IMR-90 (cell line): ENCODE results near the gene SLAMF9. TPM values are rescaled to one million over a fixed set of nuclear protein-coding genes. Genes with fewer than 3 reads are reported as not detected.

ENCODE experiments used
- ATAC-seq: fragments of 200-7000 bp; cut with Tn5 transposase; 2 replicates; pipeline ENCODE4 v1.9.1; 2020; ENCODE audit warnings: low read depth, mild to moderate bottlenecking, moderate library complexity
- BruUV-seq: library from RNA; stranded (reverse); fragments of 400-500 nt; replicated peaks from 2 replicates; lab custom pipeline; 2021; lab: Mats Ljungman, UMichigan
- CTCF ChIA-PET: fragments of 300-600 bp; formaldehyde crosslinking; extraction: SDS; loops from one replicate; lab custom pipeline; 2021; ENCODE audit warnings: antibody characterized with exemption; lab: Yijun Ruan, JAX
- POLR2A ChIA-PET: fragments of 300-600 bp; sonication (Branson Sonifier 250); formaldehyde crosslinking; loops from one replicate; lab custom pipeline; 2022; ENCODE audit warnings: antibody characterized with exemption; ENCODE audit not compliant: unreplicated experiment; lab: Charles Lee
- DNase-seq: peaks from one replicate; pipeline ENCODE4 v3.0.0; 2013
- H2AFZ ChIP-seq: replicated peaks from 2 replicates; pipeline ENCODE3; 2013; ENCODE audit warnings: low read length, mild to moderate bottlenecking; ENCODE audit not compliant: poor library complexity
- H2AK5ac ChIP-seq: 2 replicates; pipeline ENCODE4 v1.6.1; 2013; ENCODE audit warnings: low read depth, low read length, inconsistent platforms
- H2AK9ac ChIP-seq: replicated peaks from 2 replicates; pipeline ENCODE3; 2013; ENCODE audit warnings: mild to moderate bottlenecking, low read depth, low read length, moderate library complexity; ENCODE audit not compliant: poor library complexity
- H2BK120ac ChIP-seq: 2 replicates; pipeline ENCODE4 v1.6.1; 2013; ENCODE audit warnings: low read depth, low read length, inconsistent platforms
- H2BK15ac ChIP-seq: 3 replicates; pipeline ENCODE4 v1.6.1; 2013; ENCODE audit warnings: low read depth, low read length, inconsistent platforms
- H2BK20ac ChIP-seq: 2 replicates; pipeline ENCODE4 v1.6.1; 2013; ENCODE audit warnings: low read depth, mild to moderate bottlenecking, inconsistent platforms, low read length, moderate library complexity
- H2BK5ac ChIP-seq: 2 replicates; pipeline ENCODE4 v1.6.1; 2013; ENCODE audit warnings: mild to moderate bottlenecking, low read depth, low read length, inconsistent platforms; ENCODE audit not compliant: poor library complexity, severe bottlenecking
- H3K14ac ChIP-seq: replicated peaks from 2 replicates; pipeline ENCODE4 v1.6.1; 2013; ENCODE audit warnings: low read depth, low read length, inconsistent platforms
- H3K18ac ChIP-seq: 2 replicates; pipeline ENCODE4 v1.6.1; 2013; ENCODE audit warnings: low read depth, low read length, control low read depth
- H3K23ac ChIP-seq: 2 replicates; pipeline ENCODE4 v1.6.1; 2013; ENCODE audit warnings: low read depth, low read length, inconsistent platforms
- H3K27ac ChIP-seq: 2 replicates; pipeline ENCODE4 v1.5.1; 2013; ENCODE audit warnings: mild to moderate bottlenecking, control low read depth, low read length; ENCODE audit not compliant: insufficient read depth
- H3K27me3 ChIP-seq: 2 replicates; pipeline ENCODE4 v1.6.1; 2013; ENCODE audit warnings: low read length; ENCODE audit not compliant: control insufficient read depth, insufficient read depth
- H3K36me3 ChIP-seq: 2 replicates; pipeline ENCODE4 v1.6.1; 2013; ENCODE audit warnings: low read length, mixed read lengths; ENCODE audit not compliant: control insufficient read depth, insufficient read depth
- H3K4ac ChIP-seq: 2 replicates; pipeline ENCODE4 v1.6.1; 2013; ENCODE audit warnings: low read depth, low read length, inconsistent platforms
- H3K4me1 ChIP-seq: 2 replicates; pipeline ENCODE4 v1.6.1; 2013; ENCODE audit warnings: low read length, mixed read lengths; ENCODE audit not compliant: control insufficient read depth, insufficient read depth
- H3K4me2 ChIP-seq: 2 replicates; pipeline ENCODE4 v1.6.1; 2013; ENCODE audit warnings: low read depth, mild to moderate bottlenecking, control low read depth, low read length, moderate library complexity
- H3K4me3 ChIP-seq: 2 replicates; pipeline ENCODE4 v1.5.1; 2013; ENCODE audit warnings: low read depth, mild to moderate bottlenecking, control low read depth, low read length, moderate library complexity; ENCODE audit not compliant: insufficient read depth
- H3K56ac ChIP-seq: 2 replicates; pipeline ENCODE4 v1.6.1; 2013; ENCODE audit warnings: low read length, inconsistent platforms; ENCODE audit not compliant: insufficient read depth; ENCODE audit errors: extremely low read depth
- H3K79me1 ChIP-seq, 2 experiments: 2 replicates each; pipeline ENCODE4 v1.6.1; 2013; ENCODE audit warnings: low read length in 2 of 2, inconsistent platforms in 1 of 2, low read depth in 1 of 2
- H3K9ac ChIP-seq: 2 replicates; pipeline ENCODE4 v1.6.1; 2013; ENCODE audit warnings: low read depth, low read length, control low read depth
- H3K9me1 ChIP-seq: 2 replicates; pipeline ENCODE4 v1.6.1; 2013; ENCODE audit warnings: low read length, inconsistent platforms; ENCODE audit not compliant: insufficient read depth
- H3K9me3 ChIP-seq: 2 replicates; pipeline ENCODE4 v1.6.1; 2013; ENCODE audit warnings: low read length; ENCODE audit not compliant: control insufficient read depth, insufficient read depth
- H4K20me1 ChIP-seq: 2 replicates; pipeline ENCODE4 v1.6.1; 2013; ENCODE audit warnings: low read length, inconsistent platforms; ENCODE audit not compliant: insufficient read depth
- H4K5ac ChIP-seq: 2 replicates; pipeline ENCODE4 v1.6.1; 2013; ENCODE audit warnings: mild to moderate bottlenecking, low read depth, low read length, control low read depth
- H4K8ac ChIP-seq, 2 experiments: 2 replicates each; pipeline ENCODE4 v1.6.1; 2013; ENCODE audit warnings: low read depth in 2 of 2, low read length in 2 of 2, control low read depth in 1 of 2, inconsistent platforms in 1 of 2
- H4K91ac ChIP-seq: 2 replicates; pipeline ENCODE4 v1.6.1; 2013; ENCODE audit warnings: low read depth, low read length, inconsistent platforms; ENCODE audit not compliant: insufficient read depth
- MAFK ChIP-seq: IDR thresholded peaks from 2 replicates; pipeline ENCODE4 v1.6.1; 2012; ENCODE audit warnings: low read depth, low read length, improper control_type of control experiment
- MAZ ChIP-seq: IDR thresholded peaks from 2 replicates; pipeline ENCODE4 v1.6.1; 2012; ENCODE audit warnings: low read depth, mild to moderate bottlenecking, low read length, improper control_type of control experiment, moderate library complexity, borderline replicate concordance
- MXI1 ChIP-seq: IDR thresholded peaks from 2 replicates; pipeline ENCODE4 v1.6.1; 2012; ENCODE audit warnings: low read depth, mild to moderate bottlenecking, low read length, moderate library complexity, borderline replicate concordance
- RAD21 ChIP-seq: IDR thresholded peaks from 2 replicates; pipeline ENCODE4 v1.6.1; 2012; ENCODE audit warnings: low read length, improper control_type of control experiment
- SMC3 ChIP-seq: fragments of 150-350 bp; IDR thresholded peaks from 2 replicates; pipeline ENCODE4 v1.6.1; 2016; ENCODE audit warnings: low read depth, mild to moderate bottlenecking, antibody characterized with exemption, low read length, moderate library complexity
- WGBS, 2 experiments: methylation state at CpG; one replicate each; pipeline versions ENCODE4 v1.1.5 to v1.1.7; 2013; ENCODE audit warnings: missing lambda C conversion rate in 2 of 2; ENCODE audit not compliant: insufficient read length in 1 of 2; ENCODE audit errors: extremely low coverage in 2 of 2; 5-methylcytosine and 5-hydroxymethylcytosine counted together
- dilution Hi-C: fragments of 300-500 bp; cut with HindIII; formaldehyde crosslinking; loops from one replicate; pipeline ENCODE4 v1.14.3; 2018; ENCODE audit warnings: low sequenced_read_pairs; ENCODE audit not compliant: unreplicated experiment
- in situ Hi-C: fragments of 300-500 bp; cut with MboI; formaldehyde crosslinking; loops from 3 replicates; pipeline ENCODE4 v1.14.3; 2019; ENCODE audit warnings: low sequenced_read_pairs, inconsistent platforms, mixed read lengths
- intact Hi-C: fragments of 100-400 bp; cut with micrococcal nuclease; formaldehyde crosslinking; loops from 2 replicates; pipeline ENCODE4 v1.10.0; 2022
- polyA plus RNA-seq, 3 experiments: library from polyadenylated mRNA; depleted of rRNA; stranded (reverse); fragments of >200 nt; gene quantifications; 2 replicates each; pipeline ENCODE4 v1.2.3, GENCODE V29; 2012; ENCODE audit warnings: low replicate concordance in 1 of 3
- total RNA-seq: library from RNA; depleted of rRNA; stranded (reverse); fragments of >200 nt; gene quantifications from 2 replicates; pipeline ENCODE4 v1.2.3, GENCODE V29; 2012
- TF ChIP-seq, protein P1 (sequence below): conservative IDR thresholded peaks from 2 replicates; pipeline ENCODE4 v1.5.1; 2012; ENCODE audit warnings: mild to moderate bottlenecking, low read depth, low read length, improper control_type of control experiment
- TF ChIP-seq, protein P2 (sequence below): fragments of 150-350 bp; IDR thresholded peaks from 2 replicates; pipeline ENCODE4 v1.6.1; 2017; ENCODE audit warnings: mild to moderate bottlenecking, antibody characterized with exemption, low read length, low read depth

The SLAMF9 gene
- total and polyA plus RNA-seq, 2 of the 4 experiments (the other 2 are of a cell fraction): 0.18 to 0.67 TPM

DNA sequence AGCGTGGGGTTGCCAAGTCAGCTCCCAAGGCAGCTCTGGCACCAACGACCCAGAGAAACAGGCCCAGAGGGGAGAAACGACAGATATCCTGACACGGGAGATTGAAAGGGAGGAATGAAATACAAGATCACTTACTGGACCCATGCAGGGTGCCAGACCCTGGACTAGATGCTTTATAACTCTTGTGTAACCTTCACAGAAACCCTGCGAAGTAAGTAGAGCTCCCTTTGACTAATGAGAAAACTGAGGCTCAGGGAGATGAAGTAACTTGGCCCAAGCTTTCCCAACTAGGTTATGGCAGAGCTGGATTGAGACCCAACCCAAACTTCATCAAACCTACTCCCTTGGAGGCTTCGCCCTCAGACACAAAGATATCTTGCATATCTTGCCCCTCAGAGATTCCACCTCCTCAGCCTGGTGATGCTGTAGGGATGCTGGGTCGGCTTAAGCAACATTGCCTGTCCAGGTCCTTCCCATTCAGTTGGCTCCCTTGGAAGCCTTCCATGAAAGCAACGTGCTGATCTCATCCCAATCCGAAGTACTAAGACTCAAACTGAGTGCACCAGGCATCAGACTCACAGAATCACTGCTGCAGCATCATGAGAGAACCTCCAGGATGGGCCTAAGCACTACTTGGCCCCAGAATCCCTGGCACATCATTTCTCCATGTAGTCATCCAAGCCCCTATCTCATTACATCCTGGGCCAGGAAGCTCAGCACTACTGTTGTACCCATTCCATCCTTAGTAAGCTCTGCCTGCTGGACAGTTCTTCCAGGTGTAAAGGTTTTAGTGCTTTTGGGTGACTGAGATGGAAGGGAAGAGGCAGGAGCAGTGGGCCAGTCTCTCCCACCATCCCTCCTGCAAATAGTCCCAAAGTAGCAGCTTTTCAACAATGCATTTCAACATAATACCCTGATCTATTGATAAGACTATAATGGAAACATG is 7.5 kb downstream of the SLAMF9 start (continued):
- no peak for TF ChIP-seq RAD21

DNA sequence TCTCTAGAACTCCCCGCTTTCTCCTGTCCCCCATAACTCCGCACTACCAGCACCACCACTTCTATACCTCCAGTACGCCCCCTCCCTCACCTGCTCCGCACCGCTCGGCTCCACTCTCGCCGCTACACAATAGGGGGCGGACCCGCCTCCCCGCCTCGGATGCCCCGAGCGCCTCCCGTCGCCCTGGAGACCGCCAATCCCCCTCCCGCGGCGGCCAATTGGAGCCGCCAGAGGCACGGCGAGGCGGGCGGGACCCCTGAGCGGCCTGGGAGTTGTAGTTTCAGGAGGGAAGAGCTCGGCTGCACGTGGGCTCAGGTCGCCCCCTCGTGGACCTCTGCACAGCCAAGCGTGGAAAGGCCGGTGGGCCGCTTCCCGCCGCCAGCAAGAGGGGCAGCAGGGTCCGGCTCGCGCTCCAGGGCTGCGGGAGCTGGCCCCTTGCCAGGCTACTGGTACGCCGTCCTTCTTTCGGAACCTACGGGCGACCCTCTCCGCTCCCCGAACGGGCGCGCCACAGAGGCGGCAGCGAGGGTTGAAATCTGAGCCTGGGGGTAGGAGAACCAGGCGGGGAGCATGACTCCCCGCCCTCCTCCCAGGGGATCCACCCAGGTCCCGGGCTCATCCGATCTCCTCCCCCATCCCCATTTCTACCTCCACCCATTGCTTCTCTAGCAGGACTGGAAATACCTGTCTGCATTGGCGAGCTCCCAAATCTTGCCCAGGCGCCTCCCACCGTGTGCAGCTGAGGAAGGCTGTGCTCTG is 8.4 kb downstream of the SLAMF9 start, which contains the start of gene IGSF9:
IGSF9 (minus strand) TSS at position 131 of the 759 bp plus-strand sequence. CDS start 2,159 bp downstream, outside the sequence.
- Histone ChIP-seq H3K27me3 (peaks cover 61% of the 10 kb centered on the region), H2BK15ac (no peak within 1 kb of the TSS), H3K56ac (no peak within 1 kb of the TSS), H3K9me1 (no peaks in the 10 kb centered on the region), H4K20me1 (no peaks in the 10 kb centered on the region), H2AK9ac (peak within 1 kb of the TSS; percentile 42), H2BK20ac (no peak within 1 kb of the TSS), H3K4me2 (peak within 1 kb of the TSS; percentile 70), H3K27ac (no peak within 1 kb of the TSS), H3K79me1 (no peaks in the 10 kb centered on the region), H3K4me1 (no peaks in the 10 kb centered on the region; the same call in 1 of the 2 replicates), H3K14ac (no peak within 1 kb of the TSS), H4K91ac (no peak within 1 kb of the TSS), H3K4ac (no peak within 1 kb of the TSS), H4K5ac (no peak within 1 kb of the TSS), H3K36me3 (no peaks in the 10 kb centered on the region), H3K4me3 (peak within 1 kb of the TSS; percentile 34), H2BK5ac (no peak within 1 kb of the TSS), H3K18ac (no peak within 1 kb of the TSS), H3K9me3 (no peaks in the 10 kb centered on the region), H4K8ac (no peak within 1 kb of the TSS), H2AK5ac (no peak within 1 kb of the TSS), H3K9ac (no peak within 1 kb of the TSS), H3K23ac (no peak within 1 kb of the TSS), H2AFZ (peak within 1 kb of the TSS; percentile 79), H2BK120ac (no peak within 1 kb of the TSS)
- BruUV-seq: no TSS peak
- WGBS, 2 experiments: 0% methylated on average over 16 of the region's 58 CpGs; no CpG with 5 or more reads in 1 of the 2 experiments
- ChIA-PET POLR2A (no interaction called here), CTCF (interaction anchor here (0.6 kb wide), 1 partner anchor 14 kb away, joined by 3 read pairs; no protein-coding TSS in a partner anchor)
- dilution Hi-C loops: no loop called here
- ATAC-seq (peak; percentile 96), DNase-seq (peak; percentile 49)
- TF ChIP-seq RAD21: peak; percentile 42
- TF ChIP-seq MAFK: no peak
- peak; percentile 22; the same call in 1 of the 2 replicates for TF ChIP-seq MXI1
- TF ChIP-seq, protein P1, sequence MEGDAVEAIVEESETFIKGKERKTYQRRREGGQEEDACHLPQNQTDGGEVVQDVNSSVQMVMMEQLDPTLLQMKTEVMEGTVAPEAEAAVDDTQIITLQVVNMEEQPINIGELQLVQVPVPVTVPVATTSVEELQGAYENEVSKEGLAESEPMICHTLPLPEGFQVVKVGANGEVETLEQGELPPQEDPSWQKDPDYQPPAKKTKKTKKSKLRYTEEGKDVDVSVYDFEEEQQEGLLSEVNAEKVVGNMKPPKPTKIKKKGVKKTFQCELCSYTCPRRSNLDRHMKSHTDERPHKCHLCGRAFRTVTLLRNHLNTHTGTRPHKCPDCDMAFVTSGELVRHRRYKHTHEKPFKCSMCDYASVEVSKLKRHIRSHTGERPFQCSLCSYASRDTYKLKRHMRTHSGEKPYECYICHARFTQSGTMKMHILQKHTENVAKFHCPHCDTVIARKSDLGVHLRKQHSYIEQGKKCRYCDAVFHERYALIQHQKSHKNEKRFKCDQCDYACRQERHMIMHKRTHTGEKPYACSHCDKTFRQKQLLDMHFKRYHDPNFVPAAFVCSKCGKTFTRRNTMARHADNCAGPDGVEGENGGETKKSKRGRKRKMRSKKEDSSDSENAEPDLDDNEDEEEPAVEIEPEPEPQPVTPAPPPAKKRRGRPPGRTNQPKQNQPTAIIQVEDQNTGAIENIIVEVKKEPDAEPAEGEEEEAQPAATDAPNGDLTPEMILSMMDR: peak; percentile 39
- 0 out of 2 replicates have a peak, but pooled peaks have one; percentile 37 for TF ChIP-seq MAZ
- no peak for TF ChIP-seq SMC3
- TF ChIP-seq, protein P2, sequence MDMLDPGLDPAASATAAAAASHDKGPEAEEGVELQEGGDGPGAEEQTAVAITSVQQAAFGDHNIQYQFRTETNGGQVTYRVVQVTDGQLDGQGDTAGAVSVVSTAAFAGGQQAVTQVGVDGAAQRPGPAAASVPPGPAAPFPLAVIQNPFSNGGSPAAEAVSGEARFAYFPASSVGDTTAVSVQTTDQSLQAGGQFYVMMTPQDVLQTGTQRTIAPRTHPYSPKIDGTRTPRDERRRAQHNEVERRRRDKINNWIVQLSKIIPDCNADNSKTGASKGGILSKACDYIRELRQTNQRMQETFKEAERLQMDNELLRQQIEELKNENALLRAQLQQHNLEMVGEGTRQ: peak; percentile 51
- in situ Hi-C loops: no loop called here
- intact Hi-C loops: loop anchor here (2.0 to 10.0 kb wide), 2 partner anchors 61 to 429 kb away; no protein-coding TSS in a partner anchor
